Stimulated activated CD4-positive, alpha-beta T cell treated with anti-CD3 and anti-CD28 coated beads, Interleukin-4, amount 100 ng/mL, for 24 hours (primary cell): ENCODE data around the gene TEP1.

Experiments
- DNase-seq: peaks from one replicate; pipeline ENCODE4 v3.0.0-alpha.2; 2020

The TEP1 gene

DNA sequence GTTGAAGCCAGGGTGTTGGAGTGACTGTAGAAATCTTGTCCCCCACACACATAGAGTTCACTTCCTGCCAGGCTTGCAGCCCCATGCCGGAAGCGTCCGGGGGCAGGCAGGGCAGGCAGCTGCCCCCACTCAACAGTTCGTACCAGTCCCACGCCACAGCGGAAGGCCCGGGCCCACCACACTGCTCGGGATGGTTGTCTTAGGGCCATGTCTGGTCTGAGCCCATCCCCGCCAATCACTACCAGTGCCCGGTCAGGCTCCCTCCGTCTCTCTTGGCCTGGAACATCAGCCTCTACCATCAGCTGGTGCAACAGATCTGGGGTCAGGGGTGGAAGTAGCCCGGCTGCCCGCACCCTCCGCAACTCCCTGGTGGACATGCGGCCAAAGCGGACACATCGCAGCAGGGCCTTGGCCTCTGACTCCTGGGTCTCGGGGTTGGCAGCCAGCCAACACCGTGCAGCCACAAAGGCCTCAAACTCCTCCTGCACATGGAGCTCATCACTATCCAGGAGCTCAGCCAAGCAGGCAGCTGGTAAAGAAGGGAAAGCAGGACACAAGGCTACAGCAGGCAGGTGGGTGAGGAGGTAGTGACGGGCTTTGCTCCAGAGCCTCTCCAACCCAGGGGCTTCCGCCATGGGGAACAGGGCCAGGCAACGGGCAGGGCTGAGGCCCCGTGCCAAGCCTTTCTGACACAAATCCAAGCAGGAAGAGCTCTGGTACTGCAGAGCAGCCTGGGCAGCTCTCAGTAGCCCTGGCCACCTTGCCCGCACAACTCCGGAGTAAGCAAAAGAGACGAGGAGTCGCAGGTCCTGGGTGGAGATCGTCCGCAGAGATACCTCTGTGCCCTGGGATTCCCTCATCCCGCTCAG, 16.7 kb upstream of the TEP1 start:
- no peak for DNase-seq

DNA sequence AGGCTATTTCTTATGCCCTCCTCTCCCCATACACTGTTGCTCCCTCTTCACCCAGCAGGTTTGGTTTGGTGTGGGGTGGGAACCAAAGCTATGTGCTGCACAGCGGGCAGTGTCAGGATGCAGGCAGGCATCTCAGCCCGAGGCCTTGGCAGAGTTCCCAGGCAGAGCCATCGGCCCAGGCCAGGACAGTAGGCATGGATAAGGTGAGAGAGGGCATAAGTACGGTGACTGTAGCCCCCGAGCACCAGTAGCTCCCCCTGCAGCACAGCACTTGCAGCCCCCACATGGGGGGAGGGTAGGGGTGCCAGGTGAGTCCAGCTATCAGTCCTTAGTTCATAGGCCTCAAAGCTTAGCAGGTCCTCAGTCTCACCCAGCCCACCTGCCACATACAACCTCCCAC, 15.5 kb upstream of the TEP1 start:
- DNase-seq: no peak

DNA sequence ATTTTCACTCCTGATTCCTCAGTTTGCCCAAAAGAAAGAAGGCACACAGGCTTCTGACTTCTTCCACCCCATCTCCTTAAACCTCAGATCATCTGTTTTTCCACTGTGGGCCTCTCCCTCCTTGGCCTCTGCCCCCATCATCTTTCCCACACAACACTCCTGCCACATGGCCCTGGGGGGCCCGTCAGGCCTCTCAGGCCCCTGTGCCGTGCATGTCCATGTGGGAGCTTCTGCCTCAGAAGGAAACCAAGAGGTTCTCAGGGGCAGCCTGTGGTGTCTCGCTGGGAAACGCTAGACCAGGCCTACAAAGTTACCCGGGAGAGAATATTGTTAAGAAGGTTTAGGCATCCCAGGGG, 14.7 kb upstream of the TEP1 start:
- DNase-seq: no peak

DNA sequence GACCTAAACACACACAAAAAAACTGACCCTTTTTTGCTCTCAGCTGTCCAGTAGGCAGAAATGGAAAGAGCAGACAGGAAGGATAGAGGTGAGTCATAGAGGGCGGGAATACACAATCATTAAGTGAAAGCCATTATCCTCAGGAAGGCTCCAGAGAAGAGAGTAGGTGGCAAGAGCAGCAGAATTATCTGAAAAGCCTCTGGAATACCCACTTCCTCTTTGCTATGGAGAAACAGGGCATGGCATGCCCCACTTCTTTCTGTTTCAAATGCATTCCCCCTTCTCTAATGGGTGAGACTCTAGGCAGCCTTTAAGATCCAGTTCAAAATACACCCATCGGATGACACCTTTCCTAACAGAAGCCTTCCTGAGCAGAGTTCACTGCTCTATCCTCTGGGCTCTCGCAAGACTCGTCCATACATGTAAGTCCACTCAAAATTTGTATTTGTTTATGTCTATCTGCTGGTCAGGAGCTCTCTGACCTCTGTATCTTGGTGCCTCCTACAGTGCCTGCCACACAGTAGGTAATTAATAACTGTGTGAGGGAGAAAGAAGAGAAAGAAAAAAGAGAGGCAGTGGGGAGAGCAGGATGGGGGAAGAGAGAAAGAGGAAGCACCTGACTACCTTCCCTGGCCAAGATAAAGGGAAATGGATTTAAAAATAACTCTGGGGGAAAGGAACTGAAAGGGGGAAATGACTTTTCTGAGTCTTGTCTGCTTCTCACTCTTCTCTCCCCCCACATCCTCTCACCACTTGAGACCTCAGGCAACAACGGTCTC, 14.1 kb upstream of the TEP1 start:
- DNase-seq: no peak

DNA sequence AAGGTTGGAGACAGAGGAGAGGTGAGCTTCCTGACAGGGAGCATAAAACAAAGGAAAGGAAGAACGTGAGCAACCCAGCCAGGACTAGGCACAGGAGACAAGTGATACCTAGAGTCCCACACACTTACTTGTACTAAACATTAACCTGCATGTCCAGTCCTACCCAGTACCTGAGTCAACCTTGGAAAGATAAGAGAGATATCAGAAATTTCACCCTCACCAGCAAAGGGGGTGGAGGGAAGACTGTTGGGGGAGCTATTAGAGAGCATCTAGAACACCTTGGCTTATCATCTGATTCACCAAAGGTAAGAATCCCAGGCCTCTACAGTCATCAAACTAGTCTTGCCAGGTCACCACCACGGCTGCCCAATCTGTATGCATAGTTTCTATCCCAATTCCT, 11.6 kb upstream of the TEP1 start:
- DNase-seq: no peak

DNA sequence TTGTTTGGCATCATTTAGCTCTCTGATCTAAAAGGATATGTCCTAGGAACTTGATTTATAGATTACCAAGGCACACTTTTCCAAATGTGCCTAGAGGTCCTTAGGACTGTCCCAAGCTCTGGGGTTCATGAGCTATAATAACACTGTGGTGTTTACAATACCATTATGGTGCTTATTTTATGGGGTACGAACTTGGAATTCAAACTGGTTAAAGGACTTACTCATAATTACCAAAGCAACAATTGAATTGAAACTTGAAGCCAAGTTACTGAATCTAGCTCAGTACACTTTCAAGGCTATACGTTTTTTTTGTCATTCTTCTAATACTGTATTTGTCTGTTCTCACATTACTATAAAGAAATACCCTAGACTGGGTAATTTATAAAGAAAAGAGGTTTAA, 9.6 kb upstream of the TEP1 start:
- DNase-seq: no peak

DNA sequence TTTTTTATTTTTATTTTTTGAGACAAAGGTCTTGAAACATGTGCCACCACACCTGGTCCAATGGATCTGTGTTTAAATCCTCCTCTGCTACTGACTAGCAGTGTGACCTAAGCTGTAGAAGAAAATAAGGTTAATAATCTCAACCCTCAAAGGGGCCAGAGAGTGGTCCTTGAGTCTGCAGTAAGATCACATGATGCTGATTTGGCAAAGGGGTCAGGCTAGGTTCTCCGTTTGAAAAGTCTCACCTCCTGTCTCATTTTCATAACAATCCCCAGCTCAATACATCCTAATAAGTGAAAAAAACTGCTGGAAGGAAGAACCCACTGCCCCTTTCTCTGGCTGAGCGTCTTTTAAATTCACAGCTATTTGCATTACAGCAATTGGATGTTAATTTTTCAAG, 8.0 kb upstream of the TEP1 start:
- no peak for DNase-seq

DNA sequence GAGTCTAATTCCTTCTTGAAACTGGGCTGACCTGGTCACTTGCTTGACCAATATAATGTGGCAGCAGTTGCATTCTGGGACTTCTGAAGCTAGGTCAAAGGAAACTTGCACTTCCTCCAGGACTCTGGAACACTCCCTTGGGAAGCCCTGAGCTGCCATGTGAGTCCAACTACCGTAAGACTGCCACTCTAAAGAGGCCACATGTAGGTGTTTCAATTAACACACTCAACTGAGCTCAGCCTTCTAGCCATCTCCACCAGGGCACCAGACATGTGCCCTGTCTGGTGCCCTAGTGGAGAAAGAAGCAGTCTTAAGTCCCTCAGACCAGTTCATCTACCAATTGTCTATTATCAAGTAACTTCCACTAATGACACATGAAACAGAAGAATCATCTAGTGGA, 6.1 kb upstream of the TEP1 start:
- DNase-seq: no peak

DNA sequence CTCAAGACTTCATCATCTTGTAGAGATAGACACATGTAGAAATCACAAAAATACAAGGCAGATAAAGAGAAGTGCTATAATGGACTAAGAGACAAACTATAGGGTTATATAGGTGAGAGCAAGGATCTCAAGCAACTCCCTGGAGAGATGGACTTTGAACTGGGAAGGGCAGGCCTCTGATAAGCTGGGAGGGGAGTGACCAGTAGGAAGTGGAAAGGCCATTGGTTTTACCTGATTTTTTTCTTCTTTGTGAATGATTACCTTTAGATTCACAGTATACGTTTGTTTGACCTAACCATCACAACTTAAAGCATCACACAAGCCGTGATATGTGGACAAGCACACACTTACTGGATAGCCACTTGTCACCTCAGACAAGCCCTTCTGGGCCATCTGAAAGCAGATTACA, 5.2 kb upstream of the TEP1 start:
- no peak for DNase-seq

DNA sequence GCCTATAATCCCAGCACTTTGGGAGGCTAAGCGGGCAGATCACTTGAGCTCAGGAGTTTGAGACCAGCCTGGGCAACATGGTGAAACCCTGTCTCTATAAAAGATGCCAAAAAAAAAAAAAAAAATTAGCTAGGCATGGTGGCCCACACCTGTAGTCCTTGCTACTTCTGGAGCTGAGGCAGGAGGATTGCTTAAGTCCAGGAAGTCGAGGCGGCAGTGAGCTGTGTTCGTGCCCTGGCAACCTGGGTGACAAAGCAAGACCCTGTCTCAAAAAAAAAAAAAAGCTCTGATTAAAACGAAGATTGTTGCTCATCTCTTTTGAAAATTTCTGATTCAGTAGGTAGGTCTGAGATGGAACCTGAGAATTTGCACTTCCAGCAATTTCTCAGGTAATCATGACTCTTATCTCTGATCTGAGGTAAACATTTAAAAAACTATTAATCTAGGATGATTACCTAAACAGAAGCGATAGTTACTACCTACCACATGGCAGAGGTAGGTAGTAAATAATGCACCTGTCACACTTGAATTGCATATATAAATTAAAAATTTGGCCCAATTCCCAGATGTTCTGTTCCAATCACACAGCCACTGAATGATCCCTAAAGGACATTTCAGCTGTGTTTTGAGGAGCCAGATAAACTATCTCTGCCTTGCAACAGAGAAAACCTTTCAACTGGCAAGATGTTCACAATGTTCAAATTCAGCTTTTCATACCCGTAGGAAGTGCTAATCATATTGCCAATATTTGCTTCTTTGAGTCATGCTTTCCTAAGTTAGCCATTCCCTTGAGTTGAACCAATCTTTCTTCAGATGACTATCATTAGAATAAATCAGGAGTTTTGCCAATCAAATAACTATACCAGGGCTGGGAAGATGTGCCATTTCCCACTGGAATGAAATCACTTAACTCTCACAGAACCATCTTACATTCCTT, 4.2 kb upstream of the TEP1 start:
- DNase-seq: no peak

DNA sequence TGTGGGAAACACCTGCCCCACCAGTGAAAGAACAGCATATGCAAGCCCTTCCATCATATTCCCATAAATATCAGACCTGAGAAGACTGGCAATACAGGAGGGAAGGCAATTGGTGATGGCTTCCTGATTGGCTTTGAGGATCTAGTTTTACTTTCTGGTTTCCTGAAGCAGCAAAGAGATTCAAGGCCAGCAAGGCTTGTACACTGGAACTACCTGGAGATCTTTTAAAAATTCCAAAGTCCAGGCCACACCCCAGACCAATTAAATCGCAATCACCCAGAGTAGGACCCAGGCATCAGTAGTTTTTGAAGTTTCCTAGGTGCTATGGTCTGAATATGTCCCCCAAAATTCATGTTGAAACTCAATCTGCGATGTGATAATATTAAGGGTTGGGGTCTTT, 2.9 kb upstream of the TEP1 start:
- no peak for DNase-seq

DNA sequence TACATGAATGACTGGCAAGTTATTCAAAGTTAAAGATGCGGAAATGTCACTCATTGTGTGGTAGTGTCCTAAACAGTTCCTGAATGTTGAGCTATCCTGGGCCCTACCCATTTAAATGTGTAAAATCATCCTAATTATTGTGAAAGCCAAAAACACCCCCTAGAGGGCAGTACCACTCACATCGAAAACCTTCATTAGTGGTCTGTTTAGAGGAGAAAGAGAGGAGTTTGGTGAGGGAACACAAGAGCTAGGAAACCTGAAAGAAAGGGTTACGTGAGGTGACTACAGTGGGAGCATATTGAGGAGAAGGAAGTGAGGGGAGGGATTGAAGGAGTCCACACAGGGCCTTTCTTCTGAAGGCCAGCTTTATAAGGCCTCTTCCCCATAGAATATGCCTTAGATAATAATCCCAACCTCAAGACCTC, 2.5 kb upstream of the TEP1 start:
- DNase-seq: peak; percentile 52

DNA sequence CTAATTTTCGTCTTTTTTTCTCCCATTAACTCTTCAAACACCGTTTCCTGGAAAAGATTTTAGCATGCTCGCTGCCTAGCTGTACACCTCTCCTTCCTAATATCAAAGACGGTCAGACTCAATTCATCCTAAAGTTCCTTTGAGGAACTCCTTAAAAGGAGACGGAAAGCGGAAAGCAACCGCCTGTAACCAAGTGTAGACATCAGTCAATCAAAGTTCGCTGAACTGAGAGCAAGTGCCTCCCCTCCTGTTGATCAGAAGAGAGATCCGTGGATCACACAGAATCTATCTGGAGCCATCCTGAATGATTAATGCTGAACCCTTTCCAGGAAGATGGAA, 412 bp upstream of the TEP1 start:
- DNase-seq: peak; percentile 26

DNA sequence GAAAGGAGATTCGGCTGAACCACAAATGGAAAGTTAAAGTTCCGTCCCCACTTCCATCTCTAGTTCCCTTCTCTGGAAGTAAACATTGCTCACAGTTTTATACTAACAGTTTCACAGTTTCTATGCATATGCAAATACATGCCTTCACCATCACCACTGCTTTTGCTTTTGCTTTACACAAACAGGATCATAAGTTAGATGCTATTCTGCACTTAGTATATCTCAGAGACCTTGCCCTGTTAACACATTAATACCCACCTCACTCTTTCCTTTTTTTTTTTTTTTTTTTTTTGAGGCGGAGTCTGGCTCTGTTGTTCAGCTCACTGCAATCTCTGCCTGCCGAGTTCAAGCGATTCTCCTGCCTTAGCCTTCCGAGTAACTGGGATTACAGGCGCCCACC, 890 bp downstream of the TEP1 start:
- DNase-seq: no peak

DNA sequence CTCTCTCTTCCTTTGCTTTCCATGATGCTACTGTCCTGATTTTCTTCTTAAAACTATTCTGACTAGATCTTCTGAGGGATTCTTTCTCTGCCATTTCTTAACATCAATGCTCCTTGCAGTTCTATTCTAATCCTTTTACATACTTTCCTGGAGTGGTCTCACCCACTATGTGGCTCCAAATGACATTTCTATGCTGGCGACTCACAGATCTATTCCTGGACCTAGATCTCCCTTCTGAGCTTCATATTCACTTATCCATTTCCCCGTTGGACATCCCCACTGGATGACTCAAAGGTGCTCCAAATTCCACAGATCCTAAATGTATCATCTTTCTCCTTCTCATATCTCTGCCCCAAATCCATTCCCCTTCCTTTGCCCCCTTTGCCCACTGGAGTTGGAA, 4.1 kb downstream of the TEP1 start:
- no peak for DNase-seq

DNA sequence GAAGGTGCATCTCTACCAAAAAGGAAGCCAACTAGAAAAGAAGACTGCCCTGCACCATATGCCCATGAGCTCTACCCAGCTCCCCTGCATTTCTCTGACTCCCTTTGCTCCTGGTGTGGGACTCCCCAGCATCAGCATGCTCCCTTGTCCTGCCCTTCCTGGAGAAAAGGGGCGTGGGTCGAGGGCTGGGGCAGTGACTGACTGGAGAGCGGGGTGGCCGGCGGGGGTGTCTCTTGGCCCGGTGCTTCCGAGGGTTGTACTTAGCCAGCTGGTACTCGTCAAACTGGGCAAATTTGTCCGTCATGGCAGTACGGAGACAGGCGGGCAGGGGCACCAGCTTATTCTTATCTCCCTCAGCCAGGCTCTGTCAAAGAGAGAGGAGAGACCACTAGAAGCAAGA, 9.8 kb downstream of the TEP1 start:
- DNase-seq: no peak

DNA sequence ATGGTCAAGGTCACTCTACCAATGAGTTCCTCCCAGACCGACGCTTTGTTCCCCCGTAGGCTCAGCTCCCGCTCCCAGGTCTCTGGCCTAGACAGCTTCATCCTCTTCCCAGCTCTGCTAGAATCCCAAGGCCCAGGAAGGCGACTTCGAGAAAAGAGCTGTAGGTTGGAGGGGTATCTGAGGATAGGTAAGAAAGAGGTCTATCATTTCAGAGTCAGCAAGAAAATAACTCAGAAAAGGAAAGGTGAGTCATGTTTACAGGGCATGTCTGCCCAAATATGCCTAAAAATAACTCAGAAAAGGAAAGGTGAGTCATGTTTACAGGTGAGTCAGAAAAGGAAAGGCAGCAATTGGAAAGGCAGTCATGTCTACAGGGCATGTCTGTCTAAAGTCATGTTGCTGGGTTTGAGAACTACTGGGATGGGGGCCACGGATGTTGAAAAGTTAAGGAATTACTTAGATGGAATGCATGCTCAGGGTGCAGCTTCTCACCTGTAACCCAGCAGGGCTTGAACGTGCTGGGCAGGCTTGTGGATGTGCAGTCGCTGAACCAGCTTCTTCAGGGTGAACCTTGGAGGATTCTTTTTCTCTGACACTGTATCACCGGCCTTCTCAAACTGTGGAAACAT, 12.2 kb downstream of the TEP1 start:
- DNase-seq: peak; percentile 39

DNA sequence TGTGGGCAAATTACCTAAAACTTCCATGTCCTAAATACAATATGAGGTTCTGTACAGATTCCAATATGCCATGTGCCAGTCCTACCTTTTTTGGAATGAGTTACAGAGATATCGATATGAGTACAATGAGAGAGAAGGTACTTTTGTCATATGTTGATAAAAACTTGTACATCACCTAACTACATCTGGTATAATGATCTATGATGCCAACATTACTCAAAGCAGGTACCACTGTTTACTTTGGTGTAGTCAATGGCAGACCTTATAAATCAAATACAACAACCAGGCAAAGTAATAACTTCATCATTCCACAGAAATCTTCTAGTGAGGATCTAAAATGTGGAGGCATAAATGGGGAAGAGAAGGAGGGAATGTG, 12.7 kb downstream of the TEP1 start:
- no peak for DNase-seq

DNA sequence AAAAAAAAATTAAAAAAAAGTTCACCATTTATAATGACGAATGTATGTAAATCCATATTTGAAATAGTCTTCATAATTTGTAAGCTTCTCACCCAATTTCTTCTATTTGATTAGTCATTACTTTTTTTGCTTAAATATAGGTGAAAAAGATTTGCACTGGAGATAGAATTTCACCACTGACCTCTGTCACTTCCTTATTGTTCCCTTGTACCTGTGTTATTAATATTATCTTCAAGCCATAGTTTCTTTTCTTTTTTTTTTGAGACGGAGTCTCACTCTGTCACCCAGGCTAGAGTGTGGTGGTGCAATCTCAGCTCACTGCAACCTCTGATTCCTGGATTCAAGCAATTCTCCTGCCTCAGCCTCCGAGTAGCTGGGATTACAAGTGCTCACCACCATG, 15.8 kb downstream of the TEP1 start:
- no peak for DNase-seq

DNA sequence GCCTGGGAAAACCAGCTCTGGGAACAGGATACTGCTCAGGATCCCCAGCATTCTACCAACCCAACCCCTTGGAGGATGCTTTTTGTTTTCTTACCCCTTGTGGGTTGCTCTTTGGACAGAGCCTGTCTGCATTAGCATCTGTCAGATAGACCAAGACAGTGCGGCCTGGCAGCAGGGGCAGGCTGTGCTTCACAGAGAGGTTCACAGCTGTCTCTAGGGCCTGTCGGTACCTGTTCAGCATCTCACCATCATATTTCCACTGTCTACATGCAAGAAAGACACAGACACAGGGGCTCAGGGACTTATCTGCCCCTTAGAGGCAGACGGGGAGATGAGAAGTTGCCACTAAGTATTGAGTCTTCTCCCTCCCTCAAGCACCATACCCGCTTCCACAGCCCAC, 21.8 kb downstream of the TEP1 start:
- DNase-seq: no peak

DNA sequence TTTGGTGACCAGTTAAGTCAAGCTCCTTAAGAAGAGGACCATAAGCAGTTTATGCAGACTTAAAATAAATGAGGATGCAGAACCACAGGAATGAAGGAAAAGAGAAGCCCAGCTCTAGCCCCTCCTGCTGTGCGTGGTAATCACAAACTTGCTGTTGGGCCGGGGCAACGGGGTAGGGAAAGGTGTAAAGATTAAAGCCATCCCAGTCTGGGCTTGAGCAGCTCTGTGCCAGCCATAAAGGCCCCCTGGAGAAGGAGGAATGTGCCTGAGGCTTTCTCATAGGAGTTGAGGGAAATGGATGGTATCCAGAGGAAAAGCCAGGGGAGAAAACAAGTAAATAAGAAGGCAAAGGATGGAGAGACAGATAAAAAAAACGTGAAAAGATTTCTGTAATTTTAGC, 25.1 kb downstream of the TEP1 start:
- DNase-seq: no peak

DNA sequence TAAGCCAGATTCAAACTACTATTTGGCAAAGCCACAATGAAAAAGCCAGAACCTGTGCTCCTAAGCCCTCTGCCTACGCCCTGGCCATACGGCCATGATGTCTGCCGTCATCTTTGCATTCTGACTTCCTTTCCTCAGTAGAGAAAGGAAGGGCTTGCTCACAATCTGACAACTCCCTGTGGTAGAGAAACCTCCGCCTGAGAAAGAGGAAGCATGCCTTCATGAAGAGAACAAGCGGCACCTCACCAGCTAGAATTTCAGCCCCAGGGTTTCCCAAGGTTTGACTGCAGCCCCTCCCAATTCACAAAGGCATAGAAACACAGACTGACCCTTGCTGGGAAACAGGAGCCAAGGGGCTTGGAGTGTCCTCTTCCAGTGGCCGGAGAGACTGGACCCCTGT, 25.7 kb downstream of the TEP1 start:
- DNase-seq: no peak

DNA sequence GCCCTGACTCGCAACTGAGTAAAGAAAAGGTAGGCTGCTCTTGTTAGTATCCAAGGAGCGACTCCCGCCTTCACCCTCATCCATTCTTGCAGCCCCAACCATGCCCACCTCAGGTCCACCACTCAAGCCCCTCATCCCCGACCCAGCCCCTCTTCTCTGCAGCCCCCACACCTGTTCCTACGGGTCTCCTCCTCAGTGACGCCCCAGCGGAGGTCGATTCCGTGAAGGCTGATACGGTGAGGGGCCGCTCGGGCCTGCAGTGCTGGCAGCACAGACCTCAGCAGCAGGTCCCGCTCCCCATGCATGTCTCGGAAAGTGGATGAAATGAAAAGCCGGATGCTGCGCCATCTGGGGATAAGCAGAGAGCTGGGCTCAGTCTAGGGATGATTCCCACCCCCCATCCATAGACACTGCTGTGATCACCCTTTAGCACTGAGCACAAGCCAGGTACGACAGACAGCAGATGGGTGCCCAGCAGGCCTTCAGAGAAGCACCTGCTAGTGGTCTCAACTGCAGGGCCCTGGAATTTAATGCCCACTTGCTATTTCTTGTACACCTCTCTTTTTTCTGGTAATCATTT, 26.9 kb downstream of the TEP1 start:
- no peak for DNase-seq
